Keratinocyte (primary cell): ENCODE data around the gene CHST12.

Source experiments
- CTCF ChIP-seq, 3 experiments: IDR thresholded peaks in 1 of 3; conservative IDR thresholded peaks in 1 of 3; optimal IDR thresholded peaks in 1 of 3; 2 replicates in 2 of 3; 3 replicates in 1 of 3; pipeline versions ENCODE3 to v1.5.1; 2011; ENCODE audit warnings: low read length in 3 of 3, mild to moderate bottlenecking in 3 of 3, moderate library complexity in 2 of 3, control low read depth in 1 of 3, inconsistent platforms in 1 of 3; ENCODE audit not compliant: insufficient read depth in 2 of 3; ENCODE audit errors: extremely low read depth in 1 of 3
- EZH2 ChIP-seq: IDR thresholded peaks from one replicate; pipeline ENCODE4 v1.6.1; 2012; ENCODE audit warnings: inconsistent platforms, mild to moderate bottlenecking, low read length, moderate library complexity

GRCh38 chr7:2417981-2418481, 14.6 kb downstream of the CHST12 start:
- TF ChIP-seq CTCF (optimal IDR thresholded peaks at IDR 0.05 in 1 of 3, IDR thresholded peaks at IDR 0.05 in 1 of 3, conservative IDR thresholded peaks at IDR 0.05 in 1 of 3; ENCODE audit: extremely low read depth in 1 of 3, insufficient read depth in 2 of 3, low read length in 3 of 3) (no peak), EZH2 (no peak)
